SK-N-SH (cell line): ENCODE data around the gene TULP1. TPM values are rescaled to one million over a fixed set of nuclear protein-coding genes. Genes with fewer than 3 reads are reported as not detected.

ENCODE experiments used
- CTCF ChIA-PET: fragments of 300-600, 350-600 bp; formaldehyde crosslinking; extraction: SDS; loops from one replicate; lab custom pipeline; 2021; lab: Yijun Ruan, JAX
- POLR2A ChIA-PET: fragments of 350-600 bp; sonication (Branson Sonifier 250); formaldehyde crosslinking; extraction: SDS; loops from one replicate; lab custom pipeline; 2020; ENCODE audit warnings: antibody characterized with exemption, inconsistent platforms; lab: Yijun Ruan, JAX
- DNase-seq: peaks from one replicate; pipeline ENCODE4 v3.0.0; 2012
- H2AFZ ChIP-seq: fragments of 200-600 bp; sonication (generic); 2 replicates; pipeline ENCODE4 v1.8.1; 2016; ENCODE audit warnings: antibody characterized with exemption, mild to moderate bottlenecking, low read depth
- H3F3A ChIP-seq: fragments of 200-600 bp; sonication (generic); replicated peaks from 2 replicates; pipeline ENCODE3; 2016; ENCODE audit warnings: antibody characterized with exemption, mild to moderate bottlenecking; ENCODE audit not compliant: insufficient read depth
- H3K27ac ChIP-seq, 2 experiments: fragments of 200-500 bp in 1 of 2; fragments of 200-600 bp in 1 of 2; sonication (Bioruptor generic) in 1 of 2; sonication (generic), shearing (Covaris generic) in 1 of 2; 2 replicates each; pipeline versions ENCODE4 v1.5.1 to v1.6.1; 2014 to 2016; ENCODE audit warnings: low read depth in 2 of 2, inconsistent platforms in 1 of 2, low read length in 1 of 2, mild to moderate bottlenecking in 1 of 2, mixed read lengths in 1 of 2
- H3K27me3 ChIP-seq: fragments of 200-600 bp; sonication (generic), shearing (Covaris generic); 2 replicates; pipeline ENCODE4 v1.6.1; 2016; ENCODE audit warnings: mixed run types; ENCODE audit not compliant: insufficient read depth
- H3K36me3 ChIP-seq, 2 experiments: fragments of 200-500 bp in 1 of 2; fragments of 200-600 bp in 1 of 2; sonication (Bioruptor generic) in 1 of 2; sonication (generic) in 1 of 2; replicated peaks in 1 of 2; 2 replicates each; pipeline versions ENCODE3 to v1.5.1; 2014 to 2016; ENCODE audit warnings: low read length in 1 of 2, mild to moderate bottlenecking in 1 of 2; ENCODE audit not compliant: insufficient read depth in 2 of 2, control insufficient read depth in 1 of 2
- H3K4me1 ChIP-seq, 2 experiments: fragments of 200-500 bp in 1 of 2; fragments of 200-600 bp in 1 of 2; sonication (Bioruptor generic) in 1 of 2; sonication (generic), shearing (Covaris generic) in 1 of 2; 2 replicates each; pipeline versions ENCODE4 v1.5.1 to v1.6.1; 2014 to 2016; ENCODE audit warnings: low read depth in 1 of 2, low read length in 1 of 2, mixed run types in 1 of 2; ENCODE audit not compliant: insufficient read depth in 2 of 2, control insufficient read depth in 1 of 2
- H3K4me2 ChIP-seq: fragments of 200-600 bp; sonication (generic), shearing (Covaris generic); 2 replicates; pipeline ENCODE4 v1.6.1; 2017; ENCODE audit warnings: mixed run types
- H3K4me3 ChIP-seq, 2 experiments: fragments of 200-500 bp in 1 of 2; fragments of 200-600 bp in 1 of 2; sonication (Bioruptor generic) in 1 of 2; sonication (generic), shearing (Covaris generic) in 1 of 2; 2 replicates each; pipeline versions ENCODE4 v1.5.1 to v1.8.1; 2014 to 2016; ENCODE audit warnings: low read depth in 2 of 2, inconsistent platforms in 1 of 2, low read length in 1 of 2, mild to moderate bottlenecking in 1 of 2, mixed read lengths in 1 of 2, moderate library complexity in 1 of 2
- H3K79me2 ChIP-seq: fragments of 200-600 bp; sonication (generic); 2 replicates; pipeline ENCODE4 v1.8.1; 2017; ENCODE audit warnings: mild to moderate bottlenecking; ENCODE audit not compliant: insufficient read depth
- H3K9ac ChIP-seq: fragments of 200-600 bp; sonication (generic); 2 replicates; pipeline ENCODE4 v1.6.1; 2017; ENCODE audit warnings: mixed run types
- H3K9me2 ChIP-seq: fragments of 200-600 bp; sonication (generic); 2 replicates; pipeline ENCODE4 v1.6.1; 2017; ENCODE audit warnings: mixed run types
- H3K9me3 ChIP-seq: fragments of 200-600 bp; sonication (generic); 2 replicates; pipeline ENCODE4 v1.6.1; 2017; ENCODE audit warnings: mixed run types, mild to moderate bottlenecking, moderate library complexity
- H4K20me1 ChIP-seq: fragments of 200-600 bp; sonication (generic); 2 replicates; pipeline ENCODE4 v1.6.1; 2017; ENCODE audit warnings: mild to moderate bottlenecking, mixed run types; ENCODE audit not compliant: insufficient read depth
- CHD2 ChIP-seq: fragments of 150-350 bp; IDR thresholded peaks from 2 replicates; pipeline ENCODE4 v1.6.1; 2018; ENCODE audit warnings: low read length; ENCODE audit not compliant: partially characterized antibody
- ELF1 ChIP-seq: IDR thresholded peaks from 2 replicates; pipeline ENCODE4 v1.4.0; 2012
- EP300 ChIP-seq, 2 experiments: IDR thresholded peaks; 2 replicates each; pipeline versions ENCODE4 v1.4.0 to v1.6.1; 2012; ENCODE audit warnings: borderline replicate concordance in 1 of 2, low read depth in 1 of 2, low read length in 1 of 2
- GABPA ChIP-seq: IDR thresholded peaks from 2 replicates; pipeline ENCODE4 v1.4.0; 2012; ENCODE audit warnings: low read depth, mild to moderate bottlenecking
- GATA2 ChIP-seq: sonication (generic); formaldehyde crosslinking; IDR thresholded peaks from 2 replicates; pipeline ENCODE4 v1.5.0; 2020; ENCODE audit warnings: mild to moderate bottlenecking, missing genetic modification reagents
- MAX ChIP-seq: IDR thresholded peaks from 2 replicates; pipeline ENCODE4 v1.4.0; 2012; ENCODE audit warnings: low read depth
- MEF2A ChIP-seq: IDR thresholded peaks from 2 replicates; pipeline ENCODE4 v1.4.0; 2012; ENCODE audit warnings: low read depth, borderline replicate concordance
- PBX3 ChIP-seq: IDR thresholded peaks from 2 replicates; pipeline ENCODE4; 2012
- POLR2AphosphoS5 ChIP-seq: IDR thresholded peaks from 2 replicates; pipeline ENCODE4 v1.6.1; 2012; ENCODE audit warnings: low read depth, low read length
- RAD21 ChIP-seq: IDR thresholded peaks from 2 replicates; pipeline ENCODE4 v1.6.1; 2012; ENCODE audit warnings: mild to moderate bottlenecking, low read length
- RCOR1 ChIP-seq: fragments of 150-350 bp; IDR thresholded peaks from 2 replicates; pipeline ENCODE4 v1.6.1; 2017; ENCODE audit warnings: antibody characterized with exemption, low read length
- REST ChIP-seq: IDR thresholded peaks from 2 replicates; pipeline ENCODE4 v1.6.1; 2012; ENCODE audit warnings: mild to moderate bottlenecking, low read depth, low read length, moderate library complexity
- RFX5 ChIP-seq: IDR thresholded peaks from 2 replicates; pipeline ENCODE4 v1.6.1; 2012; ENCODE audit warnings: mild to moderate bottlenecking, improper control_type of control experiment, low read length
- RXRA ChIP-seq: IDR thresholded peaks from 2 replicates; pipeline ENCODE4 v1.4.0; 2012; ENCODE audit warnings: low read depth, mild to moderate bottlenecking, borderline replicate concordance
- SIN3A ChIP-seq: IDR thresholded peaks from 2 replicates; pipeline ENCODE4 v1.6.1; 2012; ENCODE audit warnings: low read depth, mild to moderate bottlenecking, low read length, moderate library complexity, borderline replicate concordance
- TAF1 ChIP-seq: IDR thresholded peaks from 2 replicates; pipeline ENCODE4 v1.6.1; 2012; ENCODE audit warnings: low read depth, mild to moderate bottlenecking, low read length, moderate library complexity, borderline replicate concordance
- USF1 ChIP-seq: IDR thresholded peaks from 2 replicates; pipeline ENCODE4 v1.4.0; 2012; ENCODE audit warnings: low read depth, borderline replicate concordance
- YY1 ChIP-seq: IDR thresholded peaks from 2 replicates; pipeline ENCODE4 v1.4.0; 2012; ENCODE audit warnings: low read depth, mild to moderate bottlenecking
- WGBS: methylation state at CpG from one replicate; pipeline ENCODE4 v1.1.6; 2017; ENCODE audit warnings: low lambda C conversion rate; 5-methylcytosine and 5-hydroxymethylcytosine counted together
- polyA plus RNA-seq, 3 experiments: library from polyadenylated mRNA; depleted of rRNA; stranded (reverse); fragments of >200 nt; gene quantifications; 2 replicates each; pipeline ENCODE4 v1.2.3, GENCODE V29; 2012

Gene TULP1
- polyA plus RNA-seq, 1 of the 3 experiments (the other 2 are of a cell fraction), result not detected

GRCh38 chr6:35468980-35469750 lies 43.5 kb downstream of the TULP1 start:
- TF ChIP-seq RFX5, result no peak
- 0 out of 2 replicates have a peak, but pooled peaks have one; percentile 9 for TF ChIP-seq SIN3A
- TF ChIP-seq POLR2AphosphoS5, result peak; percentile 26; the same call in 1 of the 2 replicates
- H2AFZ ChIP-seq, result no peak overlapping the region
- H3K27me3 ChIP-seq, result no peaks in the 10 kb centered on the region
- H3K27ac ChIP-seq, result peak overlapping the region; percentile 85 to 89
- H3K4me1 ChIP-seq, result peaks cover 23 to 26% of the 10 kb centered on the region in 2 experiments; a peak in 3 of 4 replicates
- peak overlapping the region; percentile 90 for H3K4me2 ChIP-seq
- peaks cover 25 to 38% of the 10 kb centered on the region in 2 experiments for H3K36me3 ChIP-seq
- CTCF ChIA-PET, result interaction anchor here (0.5 to 6.6 kb wide), 10 partner anchors 9 to 269 kb away, joined by 3 to 102 read pairs (median 6); partner anchors contain the start of genes ARMC12, FANCE, PPARD and TEAD3
- peaks cover 51% of the 10 kb centered on the region for H3F3A ChIP-seq
- POLR2A ChIA-PET, result interaction anchor here (0.9 to 1.8 kb wide), 3 partner anchors 29 to 127 kb away, joined by 4 to 6 read pairs (median 5); no protein-coding TSS in a partner anchor
- H3K9me3 ChIP-seq, result no peaks in the 10 kb centered on the region
- peaks cover 47% of the 10 kb centered on the region for H4K20me1 ChIP-seq
- DNase-seq, result no peak
- 1% methylated on average over 18 of the region's 37 CpGs for whole genome bisulfite sequencing
- H3K4me3 ChIP-seq, result peak overlapping the region; percentile 67 to 90
- no peaks in the 10 kb centered on the region for H3K9me2 ChIP-seq
- H3K79me2 ChIP-seq, result peaks cover 38% of the 10 kb centered on the region
- H3K9ac ChIP-seq, result peak overlapping the region; percentile 95

GRCh38 chr6:35468181-35468979 lies 44.3 kb downstream of the TULP1 start, which contains the start of gene RPL10A:
Gene RPL10A, plus strand, starts transcription at chr6:35468401. Its CDS starts 34 bp downstream, at chr6:35468435.
- Histone ChIP-seq H3K27ac (peak within 1 kb of the TSS; percentile 85 to 89), H3K9ac (peak within 1 kb of the TSS; percentile 95), H3F3A (peaks cover 45% of the 10 kb centered on the region), H3K27me3 (no peaks in the 10 kb centered on the region), H2AFZ (peak within 1 kb of the TSS; percentile 90), H3K4me3 (peak within 1 kb of the TSS; percentile 67 to 90), H3K9me2 (no peaks in the 10 kb centered on the region), H3K79me2 (peaks cover 38% of the 10 kb centered on the region), H3K9me3 (no peaks in the 10 kb centered on the region), H3K4me2 (peak within 1 kb of the TSS; percentile 90), H4K20me1 (peaks cover 46% of the 10 kb centered on the region), H3K36me3 (peaks cover 25 to 38% of the 10 kb centered on the region in 2 experiments), H3K4me1 (peaks cover 23 to 26% of the 10 kb centered on the region in 2 experiments; a peak in 3 of 4 replicates)
- 1% methylated on average over 17 of the region's 86 CpGs for WGBS
- CTCF ChIA-PET, result interaction anchor here (0.6 to 6.6 kb wide), 25 partner anchors 9 to 270 kb away, joined by 3 to 102 read pairs (median 3); partner anchors contain the start of genes ARMC12, FANCE, PPARD and TEAD3
- POLR2A ChIA-PET, result interaction anchor here (0.9 to 1.8 kb wide), 4 partner anchors 30 to 126 kb away, joined by 4 to 6 read pairs (median 4); no protein-coding TSS in a partner anchor
- DNase-seq, result peak; percentile 97
- TF ChIP-seq GATA2 (CRISPR knock-in tag) (peak; percentile 27; the same call in 1 of the 2 replicates), RXRA (no peak), MEF2A (no peak), MAX (peak; percentile 97), RCOR1 (peak; percentile 46), REST (peak; percentile 78), RAD21 (peak; percentile 77), ELF1 (peak; percentile 82; the same call in 1 of the 2 replicates), GABPA (no peak; the same call in 1 of the 2 replicates), EP300 (IDR thresholded peaks at IDR 0.05; ENCODE audit: borderline replicate concordance in 1 of 2, low read depth in 1 of 2, low read length in 1 of 2) (no peak), CHD2 (peak; percentile 100), USF1 (no peak), TAF1 (peak; percentile 100), PBX3 (peak; percentile 13), YY1 (peak; percentile 77; the same call in 1 of the 2 replicates)
